Measurements from ENCODE around the gene SERINC2. TPM values are rescaled to one million over a fixed set of nuclear protein-coding genes. Genes with fewer than 3 reads are reported as not detected.

Gene SERINC2
- total RNA-seq, 1 experiment from 2014 or later, result 67.7 TPM

- intact Hi-C loops (cut with micrococcal nuclease; ENCODE audit: unreplicated experiment), result no loop called here
- H3K9me3 Mint-ChIP-seq (ENCODE audit: low read depth, unreplicated experiment), result no peaks in the 10 kb centered on the region
- H3K27me3 Mint-ChIP-seq (ENCODE audit: unreplicated experiment), result no peaks in the 10 kb centered on the region
- no peak for DNase-seq
- no peak overlapping the region for H3K4me3 Mint-ChIP-seq (ENCODE audit: low read depth, unreplicated experiment)
- CTCF ChIA-PET, result no interaction called here
- no peak for TF ChIP-seq CTCF (IDR thresholded peaks at IDR 0.05; ENCODE audit: unreplicated experiment)
- peaks cover 16% of the 10 kb centered on the region for H3K36me3 Mint-ChIP-seq (ENCODE audit: insufficient read depth, unreplicated experiment)
- peaks cover 5% of the 10 kb centered on the region for H3K4me1 Mint-ChIP-seq (ENCODE audit: low read depth, unreplicated experiment)
- no peak overlapping the region for H3K27ac Mint-ChIP-seq (ENCODE audit: unreplicated experiment)
- BruUV-seq (replicated peaks), result TSS peak; percentile 74
Measured at GRCh38 chr1:31434101-31434871, 21.3 kb downstream of the SERINC2 start.

GRCh38 chr1:31434979-31435378 lies 22.0 kb downstream of the SERINC2 start:
- no peak for DNase-seq
- peak overlapping the region; percentile 73 for H3K27ac Mint-ChIP-seq (ENCODE audit: unreplicated experiment)

GRCh38 chr1:31435471-31436409 lies 22.7 kb downstream of the SERINC2 start:
- peaks cover 7% of the 10 kb centered on the region for H3K4me1 Mint-ChIP-seq (ENCODE audit: low read depth, unreplicated experiment)
- CTCF ChIA-PET, result no interaction called here
- no peaks in the 10 kb centered on the region for H3K27me3 Mint-ChIP-seq (ENCODE audit: unreplicated experiment)
- intact Hi-C loops (cut with micrococcal nuclease; ENCODE audit: unreplicated experiment), result no loop called here
- H3K27ac Mint-ChIP-seq (ENCODE audit: unreplicated experiment), result peak overlapping the region; percentile 73
- no peak overlapping the region for H3K4me3 Mint-ChIP-seq (ENCODE audit: low read depth, unreplicated experiment)
- no peak for DNase-seq
- peaks cover 16% of the 10 kb centered on the region for H3K36me3 Mint-ChIP-seq (ENCODE audit: insufficient read depth, unreplicated experiment)
- no TSS peak for BruUV-seq (replicated peaks)
- H3K9me3 Mint-ChIP-seq (ENCODE audit: low read depth, unreplicated experiment), result no peaks in the 10 kb centered on the region
- no peak for TF ChIP-seq CTCF (IDR thresholded peaks at IDR 0.05; ENCODE audit: unreplicated experiment)

More at GRCh38 chr1:31434979-31435378, 22.0 kb downstream of the SERINC2 start:
- Mint-ChIP-seq H3K9me3 (ENCODE audit: low read depth, unreplicated experiment) (no peaks in the 10 kb centered on the region), H3K27me3 (ENCODE audit: unreplicated experiment) (no peaks in the 10 kb centered on the region), H3K36me3 (ENCODE audit: insufficient read depth, unreplicated experiment) (peaks cover 16% of the 10 kb centered on the region), H3K4me1 (ENCODE audit: low read depth, unreplicated experiment) (peaks cover 7% of the 10 kb centered on the region), H3K4me3 (ENCODE audit: low read depth, unreplicated experiment) (no peak overlapping the region)
- intact Hi-C loops (cut with micrococcal nuclease; ENCODE audit: unreplicated experiment), result no loop called here
- TF ChIP-seq CTCF (IDR thresholded peaks at IDR 0.05; ENCODE audit: unreplicated experiment), result no peak
- BruUV-seq (replicated peaks), result no TSS peak
- CTCF ChIA-PET, result no interaction called here

- peak overlapping the region; percentile 11 for H3K27ac Mint-ChIP-seq (ENCODE audit: unreplicated experiment)
- DNase-seq, result no peak
- intact Hi-C loops (cut with micrococcal nuclease; ENCODE audit: unreplicated experiment), result no loop called here
- H3K4me3 Mint-ChIP-seq (ENCODE audit: low read depth, unreplicated experiment), result no peak overlapping the region
- CTCF ChIA-PET, result no interaction called here
- TF ChIP-seq CTCF (IDR thresholded peaks at IDR 0.05; ENCODE audit: unreplicated experiment), result no peak
- BruUV-seq (replicated peaks), result no TSS peak
- peaks cover 16% of the 10 kb centered on the region for H3K36me3 Mint-ChIP-seq (ENCODE audit: insufficient read depth, unreplicated experiment)
- H3K4me1 Mint-ChIP-seq (ENCODE audit: low read depth, unreplicated experiment), result peaks cover 13% of the 10 kb centered on the region
- H3K27me3 Mint-ChIP-seq (ENCODE audit: unreplicated experiment), result no peaks in the 10 kb centered on the region
- H3K9me3 Mint-ChIP-seq (ENCODE audit: low read depth, unreplicated experiment), result no peaks in the 10 kb centered on the region
Measured at GRCh38 chr1:31436596-31437432, 23.8 kb downstream of the SERINC2 start.
